AG04450 (cell line): ENCODE measurements around the gene TPO. TPM values are rescaled to one million over a fixed set of nuclear protein-coding genes. Genes with fewer than 3 reads are reported as not detected.

ENCODE experiments used
- CTCF ChIA-PET: fragments of 300-600, 350-600 bp; formaldehyde crosslinking; extraction: SDS; loops from one replicate; lab custom pipeline; 2022; ENCODE audit warnings: antibody characterized with exemption, inconsistent platforms; lab: Charles Lee
- POLR2A ChIA-PET: fragments of 350-600 bp; formaldehyde crosslinking; extraction: SDS; loops from one replicate; lab custom pipeline; 2021; ENCODE audit warnings: antibody characterized with exemption, inconsistent platforms; lab: Yijun Ruan, JAX
- DNase-seq: peaks from one replicate; pipeline ENCODE4 v3.0.0-alpha.2; 2011; ENCODE audit warnings: low read depth, low spot score
- H3K27ac ChIP-seq: one replicate; pipeline ENCODE4 v1.5.1; 2012; ENCODE audit warnings: low read depth, low read length, control low read depth
- H3K27me3 ChIP-seq: one replicate; pipeline ENCODE4 v1.6.0; 2012; ENCODE audit warnings: low read length; ENCODE audit not compliant: control insufficient read depth, insufficient read depth
- H3K4me3 ChIP-seq: 2 replicates; pipeline ENCODE4 v1.5.1; 2011; ENCODE audit warnings: mild to moderate bottlenecking, low read depth, low read length, control low read depth
- H3K9me3 ChIP-seq: 2 replicates; pipeline ENCODE4 v1.5.1; 2012; ENCODE audit warnings: low read length; ENCODE audit not compliant: control insufficient read depth, insufficient read depth
- CTCF ChIP-seq: IDR thresholded peaks from 2 replicates; pipeline ENCODE4 v1.5.1; 2011; ENCODE audit warnings: low read depth, low read length, control low read depth, inconsistent platforms
- polyA plus RNA-seq: library from polyadenylated mRNA; depleted of rRNA; stranded (reverse); fragments of >200 nt; gene quantifications from 2 replicates; pipeline ENCODE4 v1.2.3, GENCODE V29; 2011

The TPO gene
- polyA plus RNA-seq, 1 experiment, result not detected

- POLR2A ChIA-PET, result no interaction called here
- CTCF ChIA-PET, result interaction anchor here (0.8 to 0.9 kb wide), 3 partner anchors 31 to 231 kb away, joined by 3 to 4 read pairs (median 3); no protein-coding TSS in a partner anchor
Observed at GRCh38 chr2:1586251-1586922, 173.1 kb downstream of the TPO start.

GRCh38 chr2:1586923-1587840 is 173.9 kb downstream of the TPO start:
- no peak for TF ChIP-seq CTCF
- Histone ChIP-seq H3K9me3 (no peaks in the 10 kb centered on the region; the same call in 1 of the 2 replicates), H3K4me3 (no peak overlapping the region), H3K27me3 (peaks cover 7% of the 10 kb centered on the region), H3K27ac (no peak overlapping the region)
- ChIA-PET CTCF (interaction anchor here (0.8 to 0.9 kb wide), 2 partner anchors 164 to 231 kb away, joined by 3 to 4 read pairs; no protein-coding TSS in a partner anchor), POLR2A (no interaction called here)
- no peak for DNase-seq

More at GRCh38 chr2:1586251-1586922, 173.1 kb downstream of the TPO start:
- Histone ChIP-seq H3K9me3 (peaks cover 5% of the 10 kb centered on the region; the same call in 1 of the 2 replicates), H3K4me3 (no peak overlapping the region), H3K27me3 (peaks cover 7% of the 10 kb centered on the region), H3K27ac (no peak overlapping the region)
- no peak for DNase-seq
- no peak for TF ChIP-seq CTCF

- H3K27me3 ChIP-seq, result peaks cover 4% of the 10 kb centered on the region
- no peak for TF ChIP-seq CTCF
- no peak for DNase-seq
- no peaks in the 10 kb centered on the region; the same call in 1 of the 2 replicates for H3K9me3 ChIP-seq
- ChIA-PET CTCF (no interaction called here), POLR2A (no interaction called here)
- no peak overlapping the region for H3K27ac ChIP-seq
- no peak overlapping the region for H3K4me3 ChIP-seq
Observed at GRCh38 chr2:1588051-1588977, 175.1 kb downstream of the TPO start.

- Histone ChIP-seq H3K27ac (no peak overlapping the region), H3K9me3 (no peaks in the 10 kb centered on the region; the same call in 1 of the 2 replicates), H3K27me3 (peaks cover 4% of the 10 kb centered on the region), H3K4me3 (no peak overlapping the region)
- POLR2A ChIA-PET, result no interaction called here
- no peak; the same call in 1 of the 2 replicates for TF ChIP-seq CTCF
- CTCF ChIA-PET, result interaction anchor here (0.8 kb wide), 1 partner anchor 180 kb away, joined by 4 read pairs; no protein-coding TSS in a partner anchor
- DNase-seq, result no peak
Observed at GRCh38 chr2:1588978-1589621, 175.8 kb downstream of the TPO start.
